ENCODE measurements around the gene TRIM33.

DNA sequence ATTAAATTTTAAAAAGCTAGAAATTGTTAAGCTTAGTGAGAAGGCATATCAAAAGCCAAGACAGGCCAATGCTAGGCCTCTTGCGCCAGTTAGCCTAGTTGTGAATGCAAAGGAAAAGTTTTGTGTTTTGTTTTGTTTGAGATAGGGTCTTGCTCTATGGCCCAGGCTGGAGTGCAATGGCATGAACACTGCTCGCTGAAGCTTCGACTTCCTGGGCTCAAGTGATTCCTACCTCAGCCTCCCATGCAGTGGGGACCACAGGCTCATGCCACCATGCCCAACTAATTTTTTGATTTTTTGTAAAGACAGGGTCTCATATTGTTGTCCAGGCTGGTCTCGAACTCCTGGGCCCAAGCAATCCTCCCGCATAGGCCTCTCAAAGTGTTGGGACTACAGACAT, 40.3 kb downstream of the TRIM33 start:
- TF ChIP-seq, protein P1, sequence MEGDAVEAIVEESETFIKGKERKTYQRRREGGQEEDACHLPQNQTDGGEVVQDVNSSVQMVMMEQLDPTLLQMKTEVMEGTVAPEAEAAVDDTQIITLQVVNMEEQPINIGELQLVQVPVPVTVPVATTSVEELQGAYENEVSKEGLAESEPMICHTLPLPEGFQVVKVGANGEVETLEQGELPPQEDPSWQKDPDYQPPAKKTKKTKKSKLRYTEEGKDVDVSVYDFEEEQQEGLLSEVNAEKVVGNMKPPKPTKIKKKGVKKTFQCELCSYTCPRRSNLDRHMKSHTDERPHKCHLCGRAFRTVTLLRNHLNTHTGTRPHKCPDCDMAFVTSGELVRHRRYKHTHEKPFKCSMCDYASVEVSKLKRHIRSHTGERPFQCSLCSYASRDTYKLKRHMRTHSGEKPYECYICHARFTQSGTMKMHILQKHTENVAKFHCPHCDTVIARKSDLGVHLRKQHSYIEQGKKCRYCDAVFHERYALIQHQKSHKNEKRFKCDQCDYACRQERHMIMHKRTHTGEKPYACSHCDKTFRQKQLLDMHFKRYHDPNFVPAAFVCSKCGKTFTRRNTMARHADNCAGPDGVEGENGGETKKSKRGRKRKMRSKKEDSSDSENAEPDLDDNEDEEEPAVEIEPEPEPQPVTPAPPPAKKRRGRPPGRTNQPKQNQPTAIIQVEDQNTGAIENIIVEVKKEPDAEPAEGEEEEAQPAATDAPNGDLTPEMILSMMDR (IDR thresholded peaks at IDR 0.05; ENCODE audit: insufficient read depth, low read length): no peak
- TF ChIP-seq POLR2AphosphoS5 (IDR thresholded peaks at IDR 0.05; ENCODE audit: low read depth): no peak
- TF ChIP-seq REST (IDR thresholded peaks at IDR 0.05; ENCODE audit: insufficient replicate concordance, low read depth): no peak
- TF ChIP-seq SPI1 (IDR thresholded peaks at IDR 0.05; ENCODE audit: borderline replicate concordance, low read depth): no peak

All from HL-60 (cell line).